IMR-90 (cell line): ENCODE data around the gene CD84. TPM values are rescaled to one million over a fixed set of nuclear protein-coding genes. Genes with fewer than 3 reads are reported as not detected.

Source experiments
- ATAC-seq: fragments of 200-7000 bp; cut with Tn5 transposase; 2 replicates; pipeline ENCODE4 v1.9.1; 2020; ENCODE audit warnings: low read depth, mild to moderate bottlenecking, moderate library complexity
- BruUV-seq: library from RNA; stranded (reverse); fragments of 400-500 nt; replicated peaks from 2 replicates; lab custom pipeline; 2021; lab: Mats Ljungman, UMichigan
- CTCF ChIA-PET: fragments of 300-600 bp; formaldehyde crosslinking; extraction: SDS; loops from one replicate; lab custom pipeline; 2021; ENCODE audit warnings: antibody characterized with exemption; lab: Yijun Ruan, JAX
- POLR2A ChIA-PET: fragments of 300-600 bp; sonication (Branson Sonifier 250); formaldehyde crosslinking; loops from one replicate; lab custom pipeline; 2022; ENCODE audit warnings: antibody characterized with exemption; ENCODE audit not compliant: unreplicated experiment; lab: Charles Lee
- DNase-seq: peaks from one replicate; pipeline ENCODE4 v3.0.0; 2013
- H2AFZ ChIP-seq: replicated peaks from 2 replicates; pipeline ENCODE3; 2013; ENCODE audit warnings: low read length, mild to moderate bottlenecking; ENCODE audit not compliant: poor library complexity
- H2AK5ac ChIP-seq: 2 replicates; pipeline ENCODE4 v1.6.1; 2013; ENCODE audit warnings: low read depth, low read length, inconsistent platforms
- H2AK9ac ChIP-seq: replicated peaks from 2 replicates; pipeline ENCODE3; 2013; ENCODE audit warnings: mild to moderate bottlenecking, low read depth, low read length, moderate library complexity; ENCODE audit not compliant: poor library complexity
- H2BK120ac ChIP-seq: 2 replicates; pipeline ENCODE4 v1.6.1; 2013; ENCODE audit warnings: low read depth, low read length, inconsistent platforms
- H2BK15ac ChIP-seq: 3 replicates; pipeline ENCODE4 v1.6.1; 2013; ENCODE audit warnings: low read depth, low read length, inconsistent platforms
- H2BK20ac ChIP-seq: 2 replicates; pipeline ENCODE4 v1.6.1; 2013; ENCODE audit warnings: low read depth, mild to moderate bottlenecking, inconsistent platforms, low read length, moderate library complexity
- H2BK5ac ChIP-seq: 2 replicates; pipeline ENCODE4 v1.6.1; 2013; ENCODE audit warnings: mild to moderate bottlenecking, low read depth, low read length, inconsistent platforms; ENCODE audit not compliant: poor library complexity, severe bottlenecking
- H3K14ac ChIP-seq: replicated peaks from 2 replicates; pipeline ENCODE4 v1.6.1; 2013; ENCODE audit warnings: low read depth, low read length, inconsistent platforms
- H3K18ac ChIP-seq: 2 replicates; pipeline ENCODE4 v1.6.1; 2013; ENCODE audit warnings: low read depth, low read length, control low read depth
- H3K23ac ChIP-seq: 2 replicates; pipeline ENCODE4 v1.6.1; 2013; ENCODE audit warnings: low read depth, low read length, inconsistent platforms
- H3K27ac ChIP-seq: 2 replicates; pipeline ENCODE4 v1.5.1; 2013; ENCODE audit warnings: mild to moderate bottlenecking, control low read depth, low read length; ENCODE audit not compliant: insufficient read depth
- H3K27me3 ChIP-seq: 2 replicates; pipeline ENCODE4 v1.6.1; 2013; ENCODE audit warnings: low read length; ENCODE audit not compliant: control insufficient read depth, insufficient read depth
- H3K36me3 ChIP-seq: 2 replicates; pipeline ENCODE4 v1.6.1; 2013; ENCODE audit warnings: low read length, mixed read lengths; ENCODE audit not compliant: control insufficient read depth, insufficient read depth
- H3K4ac ChIP-seq: 2 replicates; pipeline ENCODE4 v1.6.1; 2013; ENCODE audit warnings: low read depth, low read length, inconsistent platforms
- H3K4me1 ChIP-seq: 2 replicates; pipeline ENCODE4 v1.6.1; 2013; ENCODE audit warnings: low read length, mixed read lengths; ENCODE audit not compliant: control insufficient read depth, insufficient read depth
- H3K4me2 ChIP-seq: 2 replicates; pipeline ENCODE4 v1.6.1; 2013; ENCODE audit warnings: low read depth, mild to moderate bottlenecking, control low read depth, low read length, moderate library complexity
- H3K4me3 ChIP-seq: 2 replicates; pipeline ENCODE4 v1.5.1; 2013; ENCODE audit warnings: low read depth, mild to moderate bottlenecking, control low read depth, low read length, moderate library complexity; ENCODE audit not compliant: insufficient read depth
- H3K56ac ChIP-seq: 2 replicates; pipeline ENCODE4 v1.6.1; 2013; ENCODE audit warnings: low read length, inconsistent platforms; ENCODE audit not compliant: insufficient read depth; ENCODE audit errors: extremely low read depth
- H3K79me1 ChIP-seq, 2 experiments: 2 replicates each; pipeline ENCODE4 v1.6.1; 2013; ENCODE audit warnings: low read length in 2 of 2, inconsistent platforms in 1 of 2, low read depth in 1 of 2
- H3K9ac ChIP-seq: 2 replicates; pipeline ENCODE4 v1.6.1; 2013; ENCODE audit warnings: low read depth, low read length, control low read depth
- H3K9me1 ChIP-seq: 2 replicates; pipeline ENCODE4 v1.6.1; 2013; ENCODE audit warnings: low read length, inconsistent platforms; ENCODE audit not compliant: insufficient read depth
- H3K9me3 ChIP-seq: 2 replicates; pipeline ENCODE4 v1.6.1; 2013; ENCODE audit warnings: low read length; ENCODE audit not compliant: control insufficient read depth, insufficient read depth
- H4K20me1 ChIP-seq: 2 replicates; pipeline ENCODE4 v1.6.1; 2013; ENCODE audit warnings: low read length, inconsistent platforms; ENCODE audit not compliant: insufficient read depth
- H4K5ac ChIP-seq: 2 replicates; pipeline ENCODE4 v1.6.1; 2013; ENCODE audit warnings: mild to moderate bottlenecking, low read depth, low read length, control low read depth
- H4K8ac ChIP-seq, 2 experiments: 2 replicates each; pipeline ENCODE4 v1.6.1; 2013; ENCODE audit warnings: low read depth in 2 of 2, low read length in 2 of 2, control low read depth in 1 of 2, inconsistent platforms in 1 of 2
- H4K91ac ChIP-seq: 2 replicates; pipeline ENCODE4 v1.6.1; 2013; ENCODE audit warnings: low read depth, low read length, inconsistent platforms; ENCODE audit not compliant: insufficient read depth
- BHLHE40 ChIP-seq: fragments of 150-350 bp; IDR thresholded peaks from 2 replicates; pipeline ENCODE4 v1.6.1; 2016; ENCODE audit warnings: mild to moderate bottlenecking, low read depth, low read length
- CEBPB ChIP-seq: IDR thresholded peaks from 2 replicates; pipeline ENCODE4 v1.6.1; 2012; ENCODE audit warnings: low read depth, low read length, improper control_type of control experiment
- CHD1 ChIP-seq: IDR thresholded peaks from 2 replicates; pipeline ENCODE4 v1.6.1; 2012; ENCODE audit warnings: low read depth, low read length, improper control_type of control experiment
- FOS ChIP-seq: fragments of 150-350 bp; IDR thresholded peaks from 2 replicates; pipeline ENCODE4 v1.6.1; 2016; ENCODE audit warnings: low read depth, low read length
- MAFK ChIP-seq: IDR thresholded peaks from 2 replicates; pipeline ENCODE4 v1.6.1; 2012; ENCODE audit warnings: low read depth, low read length, improper control_type of control experiment
- MAZ ChIP-seq: IDR thresholded peaks from 2 replicates; pipeline ENCODE4 v1.6.1; 2012; ENCODE audit warnings: low read depth, mild to moderate bottlenecking, low read length, improper control_type of control experiment, moderate library complexity, borderline replicate concordance
- MXI1 ChIP-seq: IDR thresholded peaks from 2 replicates; pipeline ENCODE4 v1.6.1; 2012; ENCODE audit warnings: low read depth, mild to moderate bottlenecking, low read length, moderate library complexity, borderline replicate concordance
- NFE2L2 ChIP-seq: fragments of 150-350 bp; IDR thresholded peaks from 2 replicates; pipeline ENCODE4 v1.6.1; 2016; ENCODE audit warnings: low read depth, mild to moderate bottlenecking, low read length
- POLR2A ChIP-seq: IDR thresholded peaks from 2 replicates; pipeline ENCODE4 v1.6.1; 2012; ENCODE audit warnings: mild to moderate bottlenecking, low read depth, low read length
- RAD21 ChIP-seq: IDR thresholded peaks from 2 replicates; pipeline ENCODE4 v1.6.1; 2012; ENCODE audit warnings: low read length, improper control_type of control experiment
- RCOR1 ChIP-seq: IDR thresholded peaks from 2 replicates; pipeline ENCODE4 v1.6.1; 2012; ENCODE audit warnings: mild to moderate bottlenecking, low read length, improper control_type of control experiment; ENCODE audit not compliant: insufficient replicate concordance
- RFX5 ChIP-seq: IDR thresholded peaks from 2 replicates; pipeline ENCODE4 v1.8.0; 2012; ENCODE audit warnings: low read depth, mild to moderate bottlenecking, low read length, moderate library complexity
- SMC3 ChIP-seq: fragments of 150-350 bp; IDR thresholded peaks from 2 replicates; pipeline ENCODE4 v1.6.1; 2016; ENCODE audit warnings: low read depth, mild to moderate bottlenecking, antibody characterized with exemption, low read length, moderate library complexity
- WGBS, 2 experiments: methylation state at CpG; one replicate each; pipeline versions ENCODE4 v1.1.5 to v1.1.7; 2013; ENCODE audit warnings: missing lambda C conversion rate in 2 of 2; ENCODE audit not compliant: insufficient read length in 1 of 2; ENCODE audit errors: extremely low coverage in 2 of 2; 5-methylcytosine and 5-hydroxymethylcytosine counted together
- dilution Hi-C: fragments of 300-500 bp; cut with HindIII; formaldehyde crosslinking; loops from one replicate; pipeline ENCODE4 v1.14.3; 2018; ENCODE audit warnings: low sequenced_read_pairs; ENCODE audit not compliant: unreplicated experiment
- in situ Hi-C: fragments of 300-500 bp; cut with MboI; formaldehyde crosslinking; loops from 3 replicates; pipeline ENCODE4 v1.14.3; 2019; ENCODE audit warnings: low sequenced_read_pairs, inconsistent platforms, mixed read lengths
- intact Hi-C: fragments of 100-400 bp; cut with micrococcal nuclease; formaldehyde crosslinking; loops from 2 replicates; pipeline ENCODE4 v1.10.0; 2022
- polyA plus RNA-seq, 3 experiments: library from polyadenylated mRNA; depleted of rRNA; stranded (reverse); fragments of >200 nt; gene quantifications; 2 replicates each; pipeline ENCODE4 v1.2.3, GENCODE V29; 2012; ENCODE audit warnings: low replicate concordance in 1 of 3
- total RNA-seq: library from RNA; depleted of rRNA; stranded (reverse); fragments of >200 nt; gene quantifications from 2 replicates; pipeline ENCODE4 v1.2.3, GENCODE V29; 2012
- TF ChIP-seq, protein P1 (sequence below): fragments of 150-350 bp; IDR thresholded peaks from 2 replicates; pipeline ENCODE4 v1.6.1; 2016; ENCODE audit warnings: low read depth, mild to moderate bottlenecking, low read length, moderate library complexity, borderline replicate concordance
- TF ChIP-seq, protein P2 (sequence below): fragments of 150-350 bp; IDR thresholded peaks from 2 replicates; pipeline ENCODE4 v1.6.1; 2017; ENCODE audit warnings: mild to moderate bottlenecking, antibody characterized with exemption, low read length, low read depth
- TF ChIP-seq, protein P3 (sequence below): conservative IDR thresholded peaks from 2 replicates; pipeline ENCODE4 v1.5.1; 2012; ENCODE audit warnings: mild to moderate bottlenecking, low read depth, low read length, improper control_type of control experiment

The CD84 gene
- total and polyA plus RNA-seq, 2 of the 4 experiments (the other 2 are of a cell fraction), result not detected

DNA sequence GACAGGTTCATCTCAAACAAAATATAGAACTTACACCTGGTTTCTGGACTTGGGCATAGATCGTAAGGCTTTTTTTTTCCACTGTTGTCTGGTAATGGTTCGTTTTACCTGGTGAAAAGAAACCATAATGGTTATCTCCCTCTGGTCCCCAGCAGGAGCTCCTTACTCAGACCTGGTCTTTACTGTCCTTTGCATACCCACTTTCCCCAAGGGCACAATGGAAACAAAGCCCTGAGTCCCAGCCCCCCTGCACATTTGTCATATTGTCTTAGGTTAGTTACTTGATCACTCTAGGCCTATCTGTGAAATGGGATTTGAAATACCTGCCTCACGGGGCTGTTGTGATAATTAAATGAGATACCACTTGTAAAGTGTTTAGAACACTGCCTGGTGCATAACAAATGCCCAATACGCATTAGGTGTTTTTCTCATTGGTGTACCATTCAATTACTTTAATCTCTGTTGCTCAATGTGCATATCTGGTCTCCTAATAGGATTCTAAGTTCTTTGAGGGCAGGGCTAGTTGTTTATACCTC lies 40.5 kb upstream of the CD84 start:
- WGBS, 2 experiments, result no CpG with 5 or more reads among the region's 4 CpGs
- Histone ChIP-seq H3K27me3 (no peaks in the 10 kb centered on the region), H3K23ac (no peak overlapping the region), H3K27ac (no peak overlapping the region), H4K5ac (no peak overlapping the region), H3K79me1 (no peaks in the 10 kb centered on the region), H2BK15ac (no peak overlapping the region), H3K36me3 (no peaks in the 10 kb centered on the region), H3K14ac (no peak overlapping the region), H3K4me2 (no peak overlapping the region), H3K9me3 (no peaks in the 10 kb centered on the region), H2BK20ac (no peak overlapping the region), H3K18ac (no peak overlapping the region), H3K9ac (no peak overlapping the region), H2AK5ac (no peak overlapping the region), H2BK5ac (no peak overlapping the region), H3K4ac (no peak overlapping the region), H2AK9ac (no peak overlapping the region), H3K56ac (no peak overlapping the region), H4K91ac (no peak overlapping the region), H2BK120ac (no peak overlapping the region), H4K8ac (no peak overlapping the region), H4K20me1 (no peaks in the 10 kb centered on the region), H3K4me3 (no peak overlapping the region), H2AFZ (no peak overlapping the region), H3K9me1 (no peaks in the 10 kb centered on the region), H3K4me1 (no peaks in the 10 kb centered on the region)
- dilution Hi-C loops (no loop called here), in situ Hi-C loops (loop anchor here (25.0 kb wide), 1 partner anchor 433 kb away; the partner anchor contains the start of gene CASQ1), intact Hi-C loops (no loop called here)
- no peak for ATAC-seq
- POLR2A ChIA-PET, result no interaction called here
- TF ChIP-seq, protein P1, sequence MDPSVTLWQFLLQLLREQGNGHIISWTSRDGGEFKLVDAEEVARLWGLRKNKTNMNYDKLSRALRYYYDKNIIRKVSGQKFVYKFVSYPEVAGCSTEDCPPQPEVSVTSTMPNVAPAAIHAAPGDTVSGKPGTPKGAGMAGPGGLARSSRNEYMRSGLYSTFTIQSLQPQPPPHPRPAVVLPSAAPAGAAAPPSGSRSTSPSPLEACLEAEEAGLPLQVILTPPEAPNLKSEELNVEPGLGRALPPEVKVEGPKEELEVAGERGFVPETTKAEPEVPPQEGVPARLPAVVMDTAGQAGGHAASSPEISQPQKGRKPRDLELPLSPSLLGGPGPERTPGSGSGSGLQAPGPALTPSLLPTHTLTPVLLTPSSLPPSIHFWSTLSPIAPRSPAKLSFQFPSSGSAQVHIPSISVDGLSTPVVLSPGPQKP, result no peak
- TF ChIP-seq, protein P2, sequence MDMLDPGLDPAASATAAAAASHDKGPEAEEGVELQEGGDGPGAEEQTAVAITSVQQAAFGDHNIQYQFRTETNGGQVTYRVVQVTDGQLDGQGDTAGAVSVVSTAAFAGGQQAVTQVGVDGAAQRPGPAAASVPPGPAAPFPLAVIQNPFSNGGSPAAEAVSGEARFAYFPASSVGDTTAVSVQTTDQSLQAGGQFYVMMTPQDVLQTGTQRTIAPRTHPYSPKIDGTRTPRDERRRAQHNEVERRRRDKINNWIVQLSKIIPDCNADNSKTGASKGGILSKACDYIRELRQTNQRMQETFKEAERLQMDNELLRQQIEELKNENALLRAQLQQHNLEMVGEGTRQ, result no peak
- no peak for TF ChIP-seq RAD21
- TF ChIP-seq, protein P3, sequence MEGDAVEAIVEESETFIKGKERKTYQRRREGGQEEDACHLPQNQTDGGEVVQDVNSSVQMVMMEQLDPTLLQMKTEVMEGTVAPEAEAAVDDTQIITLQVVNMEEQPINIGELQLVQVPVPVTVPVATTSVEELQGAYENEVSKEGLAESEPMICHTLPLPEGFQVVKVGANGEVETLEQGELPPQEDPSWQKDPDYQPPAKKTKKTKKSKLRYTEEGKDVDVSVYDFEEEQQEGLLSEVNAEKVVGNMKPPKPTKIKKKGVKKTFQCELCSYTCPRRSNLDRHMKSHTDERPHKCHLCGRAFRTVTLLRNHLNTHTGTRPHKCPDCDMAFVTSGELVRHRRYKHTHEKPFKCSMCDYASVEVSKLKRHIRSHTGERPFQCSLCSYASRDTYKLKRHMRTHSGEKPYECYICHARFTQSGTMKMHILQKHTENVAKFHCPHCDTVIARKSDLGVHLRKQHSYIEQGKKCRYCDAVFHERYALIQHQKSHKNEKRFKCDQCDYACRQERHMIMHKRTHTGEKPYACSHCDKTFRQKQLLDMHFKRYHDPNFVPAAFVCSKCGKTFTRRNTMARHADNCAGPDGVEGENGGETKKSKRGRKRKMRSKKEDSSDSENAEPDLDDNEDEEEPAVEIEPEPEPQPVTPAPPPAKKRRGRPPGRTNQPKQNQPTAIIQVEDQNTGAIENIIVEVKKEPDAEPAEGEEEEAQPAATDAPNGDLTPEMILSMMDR, result no peak
- TF ChIP-seq BHLHE40, result no peak
- no peak for TF ChIP-seq MXI1
- TF ChIP-seq MAFK, result no peak
- TF ChIP-seq CHD1, result no peak
- no peak for TF ChIP-seq MAZ
- no peak for TF ChIP-seq NFE2L2
- no peak for TF ChIP-seq FOS
- TF ChIP-seq RFX5, result no peak
- TF ChIP-seq RCOR1, result no peak
- no peak for TF ChIP-seq CEBPB
- TF ChIP-seq SMC3, result no peak
- TF ChIP-seq POLR2A, result no peak
- no peak for DNase-seq
- CTCF ChIA-PET, result no interaction called here
- BruUV-seq, result no TSS peak
